Stimulated activated CD4-positive, alpha-beta T cell treated with anti-CD3 and anti-CD28 coated beads, Interleukin-1b, Interleukin-23, amount 100 ng/mL, for 4 hours (primary cell): Measurements from ENCODE around the gene RTN1.
A peak's percentile ranks its signal among the peaks of the same experiment; 100 is the strongest.

Experiments
- DNase-seq, 2 donors: peaks; one replicate each; pipeline ENCODE4 v3.0.0-alpha.2; 2020; ENCODE audit warnings: low read depth in 2 of 2

Gene RTN1

GRCh38 chr14:59629444-59630287 is 240.9 kb downstream of the RTN1 start:
- no peak for DNase-seq

GRCh38 chr14:59627011-59627520 is 243.5 kb downstream of the RTN1 start:
- DNase-seq: no peak

- DNase-seq: no peak
Observed at GRCh38 chr14:59622631-59623030, 247.9 kb downstream of the RTN1 start.

GRCh38 chr14:59619061-59619460 is 251.5 kb downstream of the RTN1 start:
- no peak for DNase-seq

GRCh38 chr14:59601056-59601455 is 269.5 kb downstream of the RTN1 start:
- no peak for DNase-seq

GRCh38 chr14:59600211-59600945 is 270.2 kb downstream of the RTN1 start:
- no peak for DNase-seq

GRCh38 chr14:59595071-59595470 is 275.5 kb downstream of the RTN1 start:
- no peak for DNase-seq

- DNase-seq: no peak
Observed at GRCh38 chr14:59591641-59592370, 278.8 kb downstream of the RTN1 start.

GRCh38 chr14:59588101-59588500 is 282.5 kb downstream of the RTN1 start:
- DNase-seq: no peak

- DNase-seq: no peak
Observed at GRCh38 chr14:59585891-59586554, 284.6 kb downstream of the RTN1 start.

GRCh38 chr14:59583755-59584154 is 286.8 kb downstream of the RTN1 start:
- no peak for DNase-seq

GRCh38 chr14:59582845-59583509 is 287.6 kb downstream of the RTN1 start:
- DNase-seq: no peak

- DNase-seq: no peak
Observed at GRCh38 chr14:59582161-59582560, 288.4 kb downstream of the RTN1 start.

- no peak for DNase-seq
Observed at GRCh38 chr14:59580911-59581310, 289.7 kb downstream of the RTN1 start.

GRCh38 chr14:59576332-59577294 is 294.0 kb downstream of the RTN1 start, which contains the start of gene CCDC175:
Gene CCDC175, minus strand, starts transcription at chr14:59576812. Its CDS starts 37 bp downstream, at chr14:59576775.
- peak; percentile 67 to 78 for DNase-seq

- no peak for DNase-seq
Observed at GRCh38 chr14:59570122-59570521, 300.5 kb downstream of the RTN1 start.

- no peak for DNase-seq
Observed at GRCh38 chr14:59566725-59567124, 303.9 kb downstream of the RTN1 start.

- DNase-seq: no peak
Observed at GRCh38 chr14:59566296-59566695, 304.3 kb downstream of the RTN1 start.

GRCh38 chr14:59565087-59565486 is 305.5 kb downstream of the RTN1 start:
- DNase-seq: no peak

- no peak for DNase-seq
Observed at GRCh38 chr14:59564366-59564765, 306.2 kb downstream of the RTN1 start.
